ENCODE data around the gene KIRREL3.

Gene KIRREL3

GRCh38 chr11:126437731-126438130 lies 562.8 kb downstream of the KIRREL3 start:
- DNase-seq (ENCODE audit: low spot score): no peak

- no peak for DNase-seq (ENCODE audit: low spot score)
Measured at GRCh38 chr11:126436209-126436755, 564.3 kb downstream of the KIRREL3 start.

- DNase-seq (ENCODE audit: low spot score): no peak
Measured at GRCh38 chr11:126434950-126435335, 565.6 kb downstream of the KIRREL3 start.

GRCh38 chr11:126433989-126434949 lies 566.3 kb downstream of the KIRREL3 start:
- no peak for DNase-seq (ENCODE audit: low spot score)

GRCh38 chr11:126433244-126433846 lies 567.2 kb downstream of the KIRREL3 start:
- no peak for DNase-seq (ENCODE audit: low spot score)

- no peak for DNase-seq (ENCODE audit: low spot score)
Measured at GRCh38 chr11:126432525-126432924, 568.0 kb downstream of the KIRREL3 start.

GRCh38 chr11:126432065-126432461 lies 568.5 kb downstream of the KIRREL3 start:
- no peak for DNase-seq (ENCODE audit: low spot score)

GRCh38 chr11:126431401-126432064 lies 569.0 kb downstream of the KIRREL3 start:
- no peak for DNase-seq (ENCODE audit: low spot score)

GRCh38 chr11:126430581-126431335 lies 569.8 kb downstream of the KIRREL3 start:
- DNase-seq (ENCODE audit: low spot score): no peak

- no peak for DNase-seq (ENCODE audit: low spot score)
Measured at GRCh38 chr11:126426820-126427749, 573.5 kb downstream of the KIRREL3 start.

GRCh38 chr11:126426106-126426505 lies 574.5 kb downstream of the KIRREL3 start:
- DNase-seq (ENCODE audit: low spot score): no peak

GRCh38 chr11:126424471-126425039 lies 576.0 kb downstream of the KIRREL3 start:
- DNase-seq (ENCODE audit: low spot score): no peak

GRCh38 chr11:126423743-126424142 lies 576.8 kb downstream of the KIRREL3 start:
- no peak for DNase-seq (ENCODE audit: low spot score)

- no peak for DNase-seq (ENCODE audit: low spot score)
Measured at GRCh38 chr11:126423154-126423553, 577.4 kb downstream of the KIRREL3 start.

- no peak for DNase-seq (ENCODE audit: low spot score)
Measured at GRCh38 chr11:126422446-126422845, 578.1 kb downstream of the KIRREL3 start.

- DNase-seq (ENCODE audit: low spot score): no peak
Measured at GRCh38 chr11:126421271-126421671, 579.3 kb downstream of the KIRREL3 start.

- DNase-seq (ENCODE audit: low spot score): no peak
Measured at GRCh38 chr11:126420698-126421256, 579.8 kb downstream of the KIRREL3 start.

GRCh38 chr11:126419801-126420697 lies 580.5 kb downstream of the KIRREL3 start:
- peak; percentile 57 for DNase-seq (ENCODE audit: low spot score)

- DNase-seq (ENCODE audit: low spot score): no peak
Measured at GRCh38 chr11:126418887-126419286, 581.7 kb downstream of the KIRREL3 start.
